NCI-H82 treated with DMSO at 0.1 percent for 48 hours (cell line): ENCODE results near the gene CYB5D1.
A peak's percentile ranks its signal among the peaks of the same experiment; 100 is the strongest.
"Not testable (repeated sequence)": the region's sequence is repeated elsewhere in the genome, so short reads cannot be mapped to it uniquely, and the experiment has no call there.

Experiments used
- DNase-seq: peaks from one replicate; lab custom pipeline; 2025; ENCODE audit not compliant: unreplicated experiment; lab: John Stamatoyannopoulos, UW

CYB5D1 gene

GRCh38 chr17:7856011-7856810 lies 1.6 kb upstream of the CYB5D1 start:
- peak; percentile 35 for DNase-seq

DNA sequence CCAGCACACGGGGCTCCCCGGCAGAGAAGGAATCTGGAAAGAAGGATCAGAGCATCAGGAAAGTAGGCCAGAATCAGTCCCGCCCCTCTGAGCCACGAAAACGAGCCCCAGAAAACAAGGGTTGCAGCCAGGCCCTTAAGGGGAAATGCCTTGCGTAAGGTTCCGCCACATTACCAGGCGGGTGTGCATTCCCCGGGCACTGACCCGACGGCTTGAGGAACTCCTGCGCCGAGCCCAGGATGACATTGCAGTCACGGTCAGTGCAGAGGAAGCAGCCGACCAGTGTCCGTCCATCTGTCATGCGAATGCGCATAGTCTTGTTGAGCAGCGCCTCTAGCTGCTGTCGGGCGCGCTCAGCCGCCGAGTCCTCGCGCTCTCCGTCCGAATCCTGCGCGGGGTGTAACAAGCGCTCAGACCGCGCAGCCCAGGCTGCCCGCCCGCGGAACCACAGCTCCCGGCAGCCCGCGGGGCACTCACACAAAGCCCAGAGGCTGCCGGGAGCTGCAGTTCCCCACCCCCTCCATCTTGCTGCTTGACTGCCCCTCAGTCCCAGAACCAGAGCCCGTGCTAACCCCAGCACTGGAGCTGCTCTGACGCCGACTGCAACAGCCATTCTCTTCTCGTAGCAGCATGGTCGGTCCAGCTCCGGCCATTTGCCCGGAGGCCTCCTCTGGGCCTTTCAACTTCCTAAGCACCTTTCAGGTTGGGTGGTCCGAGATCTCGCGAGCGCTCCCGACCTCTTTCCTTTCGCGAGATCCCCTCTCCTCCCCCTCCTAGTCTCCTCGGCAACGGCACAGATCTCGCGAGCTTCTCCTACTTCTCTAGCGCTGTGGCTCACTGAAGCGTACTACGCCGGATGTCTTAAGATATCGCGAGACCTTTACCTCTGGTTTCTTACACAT lies 741 bp upstream of the CYB5D1 start, which contains the start of gene NAA38:
Gene NAA38, minus strand, starts transcription at position 749 of the 902 bp plus-strand sequence. Its CDS starts 96 bp downstream, at position 653.
- DNase-seq = peak; percentile 100

GRCh38 chr17:7858522-7858810 lies 663 bp downstream of the CYB5D1 start:
- no peak for DNase-seq

- DNase-seq = no peak
These were observed 1.2 kb downstream of the CYB5D1 start for GRCh38 chr17:7859028-7859427.

DNA sequence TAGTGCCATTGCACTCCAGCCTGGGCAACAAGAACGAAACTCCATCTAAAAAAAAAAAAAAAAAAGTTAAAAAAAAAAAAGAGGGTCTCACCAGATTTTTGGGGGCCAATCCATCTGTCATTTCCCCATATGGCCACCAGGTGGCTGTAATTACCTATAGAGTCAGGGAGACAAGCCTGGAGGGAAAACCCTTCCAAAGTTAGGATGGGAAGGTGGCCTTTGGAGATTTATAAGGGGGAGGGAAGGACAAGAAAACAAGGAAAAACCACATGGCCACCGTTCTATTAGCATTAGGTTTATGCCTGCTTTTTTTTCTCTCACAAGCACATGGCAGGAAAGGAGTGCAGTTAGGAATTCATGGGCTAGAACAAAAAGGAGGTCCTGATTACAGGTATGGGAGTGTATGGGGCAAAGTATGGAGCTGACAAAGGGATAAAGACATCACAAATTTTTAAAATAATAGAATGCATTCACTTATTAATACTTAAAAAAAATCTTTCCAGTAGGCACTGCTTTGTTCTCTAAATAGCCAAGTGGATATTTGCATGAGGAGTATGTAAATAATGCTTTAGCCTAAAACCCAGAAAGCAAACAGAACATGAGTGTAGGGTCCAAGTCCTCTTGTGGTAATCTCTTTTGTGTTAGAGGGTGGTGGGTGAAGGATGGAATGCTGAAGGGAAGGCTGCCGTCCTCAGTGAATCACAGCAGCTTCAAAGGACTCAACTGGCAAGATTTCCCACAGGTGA lies 5.1 kb downstream of the CYB5D1 start:
- DNase-seq = peak; percentile 10

- not testable (repeated sequence) for DNase-seq
These were observed 6.6 kb downstream of the CYB5D1 start for GRCh38 chr17:7864384-7864783.

- no peak for DNase-seq
These were observed 7.3 kb downstream of the CYB5D1 start for GRCh38 chr17:7864995-7865650.

DNA sequence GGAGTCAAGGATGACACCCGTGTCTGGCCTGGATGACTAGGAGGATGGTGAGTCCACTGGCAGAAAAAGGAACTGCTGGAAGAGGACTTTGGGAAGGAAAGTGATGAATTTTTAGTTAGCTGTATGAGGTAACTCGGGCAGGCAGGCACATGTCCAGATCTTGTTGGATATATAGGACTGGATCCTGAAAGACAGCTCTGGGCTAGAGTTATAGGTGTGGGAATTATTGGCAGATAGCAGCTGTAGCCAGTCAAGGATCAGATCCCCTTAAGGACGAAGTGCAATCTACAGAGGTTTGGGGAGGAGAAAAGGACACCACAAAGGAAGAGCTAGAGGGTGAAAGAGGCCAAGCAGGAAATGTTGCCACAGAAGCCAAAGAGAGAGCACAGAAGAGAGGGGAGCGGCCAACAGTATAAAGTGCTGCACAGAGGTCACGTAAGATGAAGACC lies 10.1 kb downstream of the CYB5D1 start:
- no peak for DNase-seq

DNA sequence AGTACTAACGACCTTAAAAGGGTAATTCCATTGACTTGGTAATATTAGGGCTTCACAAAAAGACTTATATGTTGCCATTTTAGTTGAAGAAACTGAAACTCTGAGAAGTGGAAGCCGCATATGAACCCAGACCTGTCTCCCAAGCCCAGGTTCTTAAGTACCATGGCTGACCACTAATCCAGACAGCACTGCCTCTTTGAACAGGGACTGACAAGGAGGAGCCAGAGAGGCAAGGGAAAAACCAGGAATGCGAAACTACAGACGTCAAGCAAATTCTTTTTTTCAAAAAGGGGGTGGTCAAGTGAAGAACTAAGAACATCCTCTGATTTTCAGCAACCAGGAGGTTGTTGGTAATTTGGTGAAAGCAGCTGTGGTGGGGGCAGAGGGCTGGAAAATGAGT lies 15.2 kb downstream of the CYB5D1 start:
- no peak for DNase-seq

GRCh38 chr17:7875804-7876370 lies 18.1 kb downstream of the CYB5D1 start:
- no peak for DNase-seq

DNA sequence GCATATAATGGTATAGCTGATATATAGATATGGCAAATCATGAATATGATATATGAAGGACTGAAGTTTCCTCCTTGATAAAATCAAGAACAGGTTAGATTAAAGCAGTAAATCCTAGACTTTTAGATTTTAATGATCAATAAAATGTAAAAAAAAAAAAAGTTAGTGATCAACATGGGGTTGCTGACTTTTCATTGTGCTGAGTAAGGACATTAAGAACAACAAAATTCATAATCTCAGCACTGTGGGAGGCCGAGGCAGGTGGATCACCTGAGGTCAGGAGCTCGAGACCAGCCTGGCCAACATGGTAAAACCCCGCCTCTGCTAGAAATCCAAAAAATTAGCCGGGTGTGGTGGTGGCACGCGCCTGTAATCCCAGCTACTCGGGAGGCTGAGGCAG lies 20.4 kb downstream of the CYB5D1 start:
- DNase-seq = no peak

DNA sequence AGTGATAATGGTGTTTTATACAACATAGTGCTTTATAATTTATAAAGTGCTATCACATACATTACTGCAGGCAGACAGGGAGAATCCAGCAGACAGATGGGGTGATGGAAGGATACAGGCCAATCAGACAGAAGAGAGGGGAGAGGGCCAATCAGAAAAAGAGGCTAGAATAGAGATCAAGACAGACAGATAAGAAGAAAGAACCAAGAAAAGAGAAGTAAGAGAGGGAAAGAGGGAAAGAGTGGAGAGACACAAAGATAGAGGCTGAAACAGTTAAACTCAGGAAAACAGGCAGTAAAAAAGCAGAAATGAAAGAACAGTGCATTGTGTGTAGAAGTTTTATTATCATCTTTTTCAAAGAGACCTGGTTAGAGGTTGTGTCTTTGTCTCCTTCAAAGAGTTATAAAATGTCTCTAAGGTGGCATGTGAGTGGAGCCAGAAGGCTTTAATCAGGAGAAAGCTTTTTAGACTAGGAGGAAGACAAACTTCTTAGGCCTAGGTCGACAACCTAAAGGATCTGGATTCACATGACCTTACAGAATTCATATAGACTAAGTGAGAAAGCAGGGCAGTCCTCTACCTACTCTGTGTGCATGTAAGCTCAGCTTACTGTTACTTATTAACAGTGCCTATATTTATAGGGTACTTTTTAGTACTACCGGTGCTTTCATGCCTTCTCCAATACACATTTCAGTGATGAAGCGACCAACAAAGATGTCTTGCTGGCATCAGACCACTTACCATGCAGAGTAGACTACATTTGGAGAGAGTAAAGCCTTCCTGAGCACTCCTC lies 22.5 kb downstream of the CYB5D1 start:
- DNase-seq = peak; percentile 70

- peak; percentile 88 for DNase-seq
These were observed 23.7 kb downstream of the CYB5D1 start for GRCh38 chr17:7881276-7882054.

GRCh38 chr17:7882068-7882467 lies 24.3 kb downstream of the CYB5D1 start:
- no peak for DNase-seq

DNA sequence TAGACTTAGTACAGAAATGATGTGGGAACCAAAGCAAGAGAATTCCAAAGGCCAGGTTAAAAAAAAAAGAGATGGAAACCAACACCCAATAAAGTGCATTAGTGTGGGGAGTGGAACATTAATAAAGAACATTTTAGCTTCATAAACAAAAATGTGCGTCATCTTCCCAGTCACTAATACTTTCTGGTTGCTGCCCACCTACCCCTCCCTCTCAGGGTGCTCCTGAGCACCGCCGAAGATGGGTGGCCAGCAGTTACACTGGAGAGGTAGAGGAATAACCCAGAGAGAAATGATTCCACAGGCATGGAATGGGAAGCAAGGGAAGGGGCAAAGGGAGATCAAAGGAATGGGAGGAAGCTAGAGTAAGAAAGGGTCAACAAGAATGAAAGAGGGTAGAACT lies 24.8 kb downstream of the CYB5D1 start:
- peak; percentile 49 for DNase-seq

DNA sequence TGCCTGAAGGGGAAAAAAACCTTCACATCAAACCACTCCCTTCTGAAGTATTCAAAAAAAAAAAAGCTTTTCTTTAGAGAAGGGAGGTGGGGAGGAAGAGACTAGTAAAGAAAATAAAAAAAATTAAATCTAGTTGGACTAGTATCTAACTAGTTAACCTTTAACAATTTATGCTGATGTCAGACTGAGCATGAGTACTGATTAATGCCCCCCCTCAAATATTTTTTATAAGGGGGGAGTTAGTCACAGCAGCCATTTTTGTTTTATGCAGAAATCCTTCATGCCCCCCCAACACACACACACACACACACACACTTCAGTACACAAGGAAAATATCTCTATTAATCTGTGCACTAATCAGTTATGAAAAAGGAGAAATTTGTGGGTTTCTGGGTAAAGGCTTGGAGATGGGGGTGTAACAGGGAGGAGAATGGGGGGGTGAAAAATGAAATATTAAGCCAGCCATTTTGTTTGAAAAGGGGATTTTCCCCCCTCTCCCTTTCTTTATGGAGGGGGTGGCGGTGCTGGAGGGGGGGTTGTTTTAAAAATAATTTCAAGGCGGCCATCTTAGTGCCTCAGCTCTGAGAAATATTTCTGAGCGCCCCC lies 26.1 kb downstream of the CYB5D1 start:
- peak; percentile 25 for DNase-seq

DNA sequence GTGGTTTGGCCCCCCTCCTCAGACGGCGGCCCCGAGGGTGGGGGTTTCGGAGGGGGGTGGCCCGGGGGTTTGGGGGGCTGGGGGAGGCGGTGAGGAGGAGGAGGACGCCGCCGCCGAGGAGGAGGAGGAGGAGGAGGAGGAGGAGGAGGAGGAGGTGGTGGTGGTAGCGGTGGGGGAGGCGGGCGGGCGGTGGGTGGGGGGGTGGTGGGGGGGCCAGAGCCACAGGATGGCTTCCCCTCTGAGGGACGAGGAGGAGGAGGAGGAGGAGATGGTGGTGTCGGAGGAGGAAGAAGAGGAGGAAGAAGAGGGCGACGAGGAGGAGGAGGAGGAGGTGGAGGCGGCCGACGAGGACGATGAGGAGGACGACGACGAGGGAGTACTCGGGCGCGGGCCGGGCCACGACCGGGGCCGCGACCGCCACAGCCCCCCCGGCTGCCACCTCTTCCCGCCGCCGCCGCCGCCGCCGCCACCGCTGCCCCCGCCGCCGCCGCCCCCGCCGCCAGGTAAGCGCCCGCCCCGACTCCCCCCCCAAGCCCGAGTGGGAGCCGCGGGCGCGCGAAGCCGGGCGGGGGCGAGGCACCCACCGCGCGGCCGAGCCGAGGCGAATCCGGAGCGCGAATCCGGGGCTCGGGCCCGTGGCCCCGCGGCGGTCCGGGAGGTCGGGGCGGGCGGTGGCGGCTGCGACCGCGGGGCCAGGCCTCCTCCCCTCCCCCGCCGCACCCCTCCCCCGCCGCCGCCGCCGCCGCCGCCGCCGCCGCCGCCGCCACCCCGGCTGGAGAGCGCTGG lies 27.0 kb downstream of the CYB5D1 start:
- DNase-seq = no peak
